ENCODE results near the gene ELF5.

DNA sequence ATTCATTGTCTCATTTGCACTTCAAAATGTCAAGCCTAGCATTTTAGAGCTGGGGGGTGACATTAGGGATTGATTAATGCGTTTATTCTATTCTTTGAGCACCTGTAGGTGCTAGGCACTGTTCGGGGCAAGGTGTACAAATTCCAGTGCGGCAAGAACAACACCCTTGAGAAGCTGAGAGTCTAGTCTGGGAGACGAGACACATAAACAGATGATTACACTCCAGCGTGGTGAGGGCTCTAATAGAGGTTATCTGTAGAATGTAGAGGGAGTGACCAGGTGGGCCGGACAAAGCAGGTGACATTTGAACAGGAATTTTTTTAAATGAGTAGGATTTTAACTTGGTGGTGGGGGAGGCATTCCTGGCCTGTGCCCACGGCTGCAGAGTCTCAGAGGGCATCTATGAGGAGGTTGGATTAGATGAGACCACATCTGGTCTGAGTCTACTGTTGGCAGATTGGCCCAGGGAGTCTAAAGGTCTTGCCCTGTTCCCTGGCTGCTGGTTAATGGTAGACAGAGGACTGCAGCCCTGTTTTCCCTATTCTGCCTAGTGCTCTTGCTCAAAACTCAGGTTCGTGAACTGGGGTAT lies 73.9 kb downstream of the ELF5 start:
- TF ChIP-seq, protein P1, sequence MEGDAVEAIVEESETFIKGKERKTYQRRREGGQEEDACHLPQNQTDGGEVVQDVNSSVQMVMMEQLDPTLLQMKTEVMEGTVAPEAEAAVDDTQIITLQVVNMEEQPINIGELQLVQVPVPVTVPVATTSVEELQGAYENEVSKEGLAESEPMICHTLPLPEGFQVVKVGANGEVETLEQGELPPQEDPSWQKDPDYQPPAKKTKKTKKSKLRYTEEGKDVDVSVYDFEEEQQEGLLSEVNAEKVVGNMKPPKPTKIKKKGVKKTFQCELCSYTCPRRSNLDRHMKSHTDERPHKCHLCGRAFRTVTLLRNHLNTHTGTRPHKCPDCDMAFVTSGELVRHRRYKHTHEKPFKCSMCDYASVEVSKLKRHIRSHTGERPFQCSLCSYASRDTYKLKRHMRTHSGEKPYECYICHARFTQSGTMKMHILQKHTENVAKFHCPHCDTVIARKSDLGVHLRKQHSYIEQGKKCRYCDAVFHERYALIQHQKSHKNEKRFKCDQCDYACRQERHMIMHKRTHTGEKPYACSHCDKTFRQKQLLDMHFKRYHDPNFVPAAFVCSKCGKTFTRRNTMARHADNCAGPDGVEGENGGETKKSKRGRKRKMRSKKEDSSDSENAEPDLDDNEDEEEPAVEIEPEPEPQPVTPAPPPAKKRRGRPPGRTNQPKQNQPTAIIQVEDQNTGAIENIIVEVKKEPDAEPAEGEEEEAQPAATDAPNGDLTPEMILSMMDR (IDR thresholded peaks at IDR 0.05; ENCODE audit: insufficient read depth, low read length, poor library complexity, severe bottlenecking) = no peak
- TF ChIP-seq EZH2phosphoT487 (conservative IDR thresholded peaks at IDR 0.05; ENCODE audit: low read length) = no peak
